Skin epidermis (tissue), 12 donors: ENCODE measurements around the gene TRIM47.

ENCODE experiments used
- H3K27ac ChIP-seq, 21 experiments: fragments of 200-600 bp; sonication (generic) in 11 of 21; one replicate each; pipeline ENCODE4 v1.5.0; 2020; ENCODE audit warnings: mild to moderate bottlenecking in 3 of 21, inconsistent platforms in 2 of 21, moderate library complexity in 2 of 21
- H3K4me3 ChIP-seq, 7 experiments: fragments of 200-600 bp; sonication (generic) in 2 of 7; one replicate each; pipeline ENCODE4 v1.5.0; 2020; ENCODE audit warnings: inconsistent platforms in 2 of 7, mild to moderate bottlenecking in 2 of 7, moderate library complexity in 1 of 7

Gene TRIM47

DNA sequence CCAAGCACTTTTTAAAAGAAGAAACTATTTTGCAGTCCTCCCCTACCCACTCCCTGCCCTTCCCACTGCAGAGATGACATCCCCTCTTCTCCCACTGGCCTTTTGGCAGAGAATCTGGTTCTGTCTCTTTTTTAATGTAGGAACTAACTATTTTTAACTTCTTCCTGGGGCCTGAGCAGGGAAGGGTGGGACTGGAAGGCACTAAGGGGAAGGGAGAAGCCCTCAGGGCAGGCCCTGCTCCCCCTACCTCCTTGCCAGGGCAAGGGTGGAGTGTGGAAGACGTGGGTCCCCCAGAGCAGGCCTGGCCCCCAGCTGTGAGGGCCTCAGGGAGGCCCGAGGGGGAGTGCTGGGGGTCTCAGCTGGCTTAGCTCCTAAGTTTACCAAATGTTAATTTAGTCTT is 53.7 kb downstream of the TRIM47 start:
- Histone ChIP-seq H3K27ac (peak overlapping the region in 9 of 21 experiments; percentile 20 to 55 (median 41)), H3K4me3 (no peak overlapping the region)
